HG03521 (cell line): ENCODE data around the gene SEC23IP.

Source experiments
- ATAC-seq: cut with Tn5 transposase; IDR thresholded peaks from one replicate; pipeline ENCODE4 v1.9.1; 2021; ENCODE audit warnings: mild to moderate bottlenecking, moderate library complexity; ENCODE audit not compliant: unreplicated experiment

Gene SEC23IP

DNA sequence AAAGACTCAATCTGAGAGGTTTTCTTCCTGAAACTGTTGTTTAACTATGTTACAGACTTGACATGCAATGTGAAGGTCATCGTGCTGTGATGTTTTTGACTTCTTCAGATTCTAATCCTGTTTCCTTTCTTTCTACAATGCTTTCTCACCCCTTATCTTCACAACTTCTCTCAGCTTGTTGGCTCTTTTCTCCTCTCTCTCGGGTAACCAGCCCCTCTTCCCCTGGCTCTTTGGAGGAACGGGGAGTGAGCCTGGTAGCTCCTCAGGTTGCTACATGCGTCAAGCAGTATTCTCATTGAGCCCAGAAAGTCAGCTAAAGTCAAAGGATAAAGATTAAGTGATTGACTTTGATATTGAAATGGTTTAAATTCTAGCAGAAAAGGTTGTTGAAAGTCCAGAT, 40.1 kb downstream of the SEC23IP start:
- no peak for ATAC-seq

- ATAC-seq = no peak
Observed at GRCh38 chr10:119933179-119933578, 40.6 kb downstream of the SEC23IP start.

GRCh38 chr10:119940487-119940886, 48.0 kb downstream of the SEC23IP start:
- no peak for ATAC-seq

GRCh38 chr10:119942973-119943372, 50.4 kb downstream of the SEC23IP start:
- no peak for ATAC-seq

GRCh38 chr10:119945805-119946204, 53.3 kb downstream of the SEC23IP start:
- ATAC-seq = no peak

DNA sequence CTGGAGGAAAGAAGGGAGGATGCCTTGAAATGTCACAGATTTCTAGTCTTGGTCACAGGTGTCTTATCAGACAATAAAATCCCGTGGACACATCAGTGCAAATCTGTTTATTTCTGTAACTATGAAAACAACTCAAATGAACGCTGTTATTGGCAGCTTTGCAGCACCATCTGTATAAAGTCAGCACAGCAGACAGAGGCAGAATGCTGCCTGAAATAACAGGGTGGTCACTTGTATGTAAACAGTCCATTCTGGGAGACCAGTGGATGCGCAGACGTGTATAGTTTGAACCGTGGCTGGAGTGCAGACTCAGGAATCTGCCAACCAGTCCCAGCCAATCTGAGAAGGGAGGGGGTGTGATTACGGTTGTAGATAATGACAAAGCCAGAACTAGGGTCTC, 54.8 kb downstream of the SEC23IP start:
- no peak for ATAC-seq

DNA sequence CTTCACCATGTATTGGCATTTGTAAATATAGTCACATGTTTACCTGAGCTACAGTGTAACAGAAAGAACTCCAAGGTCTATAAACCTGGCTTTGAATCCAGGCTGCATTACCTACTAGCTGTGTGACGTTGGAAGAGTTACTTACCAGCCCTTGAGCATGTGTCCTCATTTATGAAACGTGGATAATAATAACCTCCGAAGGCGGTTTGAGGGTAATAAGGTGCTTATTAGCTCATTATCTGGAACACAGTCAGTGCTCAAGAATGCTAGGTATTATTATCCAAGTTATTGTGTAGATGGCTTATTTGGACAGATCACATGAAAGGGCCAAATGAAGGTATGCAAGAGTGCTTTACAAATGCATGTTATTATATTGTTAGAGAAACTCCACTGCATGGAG, 64.9 kb downstream of the SEC23IP start:
- no peak for ATAC-seq

GRCh38 chr10:119962837-119963236, 70.3 kb downstream of the SEC23IP start:
- no peak for ATAC-seq

GRCh38 chr10:119967066-119967465, 74.5 kb downstream of the SEC23IP start:
- no peak for ATAC-seq

DNA sequence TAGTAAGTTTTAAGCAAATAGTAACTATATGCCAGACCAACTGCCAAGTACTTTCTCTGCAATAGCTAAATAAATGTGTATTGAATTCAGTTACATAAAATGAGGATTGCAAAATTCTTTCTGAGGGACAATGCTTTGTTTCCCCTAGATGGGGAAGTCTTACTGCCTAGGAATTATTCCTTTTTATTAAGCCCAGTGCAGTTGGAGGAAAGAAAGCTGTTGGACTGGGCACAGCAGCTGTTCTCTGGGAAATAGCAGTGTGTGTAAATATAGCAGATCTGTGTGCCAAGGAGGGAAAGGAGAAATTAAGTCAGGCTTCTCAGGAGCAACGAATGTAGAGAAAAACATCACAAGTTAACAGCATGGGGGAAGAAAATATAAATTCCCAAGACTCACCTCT, 77.1 kb downstream of the SEC23IP start:
- ATAC-seq = no peak

- no peak for ATAC-seq
Observed at GRCh38 chr10:119970107-119970506, 77.6 kb downstream of the SEC23IP start.

- ATAC-seq = no peak
Observed at GRCh38 chr10:119970963-119971362, 78.4 kb downstream of the SEC23IP start.

GRCh38 chr10:119973281-119973680, 80.8 kb downstream of the SEC23IP start:
- ATAC-seq = no peak

- ATAC-seq = no peak
Observed at GRCh38 chr10:119976421-119976820, 83.9 kb downstream of the SEC23IP start.

GRCh38 chr10:119980956-119981750, 88.6 kb downstream of the SEC23IP start:
- ATAC-seq = no peak

DNA sequence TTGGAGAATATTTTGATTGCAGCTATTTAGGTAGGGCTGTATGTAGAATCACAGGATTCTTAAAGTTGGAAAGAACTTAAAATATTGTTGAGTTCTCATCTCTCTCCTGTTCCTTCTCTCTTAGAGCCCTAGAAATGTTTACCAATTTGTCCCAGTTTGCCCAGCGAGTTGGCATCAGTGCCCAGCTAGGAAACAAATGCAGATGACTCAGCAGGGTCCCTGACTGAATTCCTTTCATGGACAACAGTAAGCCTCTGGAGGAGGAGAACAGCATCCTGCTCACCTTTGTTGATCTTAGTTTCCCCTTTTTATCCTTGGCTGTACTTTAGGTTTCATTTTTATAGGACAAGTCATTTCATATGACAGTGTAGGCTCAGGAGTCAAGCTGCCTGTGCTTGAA, 89.3 kb downstream of the SEC23IP start:
- ATAC-seq = no peak

DNA sequence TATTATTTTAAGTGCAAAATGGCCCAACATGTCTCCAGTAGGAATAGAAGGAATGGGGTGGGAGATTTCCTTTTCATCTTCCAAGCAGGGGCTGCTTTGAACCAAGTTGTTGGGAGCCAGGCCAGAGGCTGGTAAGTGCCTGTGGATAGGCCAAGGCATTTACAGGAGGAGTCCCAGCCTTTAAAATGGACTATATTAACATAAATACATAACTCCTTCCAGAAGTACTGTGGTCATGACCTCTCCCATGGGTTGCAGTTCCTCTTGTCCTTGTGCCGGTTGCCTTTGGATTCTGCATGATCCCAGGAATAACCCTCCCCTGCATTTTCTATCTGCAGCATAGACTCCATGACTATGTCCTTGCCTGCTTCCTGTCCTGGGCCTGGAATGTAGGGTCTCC, 95.8 kb downstream of the SEC23IP start:
- ATAC-seq = no peak

DNA sequence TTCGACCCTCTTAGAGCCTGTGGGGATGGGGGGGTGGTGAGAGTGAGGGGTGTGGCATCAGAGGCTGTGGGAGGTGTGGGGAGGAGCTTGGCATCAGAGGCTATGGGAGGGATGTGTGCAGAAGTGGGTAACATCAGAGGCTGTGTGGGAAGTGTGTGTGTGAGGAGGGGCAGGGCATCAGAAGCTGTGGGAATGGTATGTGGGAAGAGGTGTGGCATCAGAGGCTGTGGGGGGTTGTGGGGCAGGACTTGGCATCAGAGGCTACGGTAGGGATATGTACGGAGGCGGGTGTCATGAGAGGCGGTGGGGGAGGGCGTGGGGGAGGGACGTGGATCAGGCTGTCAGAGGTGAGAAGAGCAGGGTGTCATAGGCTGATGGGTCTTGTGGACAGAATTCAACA, 97.4 kb downstream of the SEC23IP start:
- ATAC-seq = no peak

DNA sequence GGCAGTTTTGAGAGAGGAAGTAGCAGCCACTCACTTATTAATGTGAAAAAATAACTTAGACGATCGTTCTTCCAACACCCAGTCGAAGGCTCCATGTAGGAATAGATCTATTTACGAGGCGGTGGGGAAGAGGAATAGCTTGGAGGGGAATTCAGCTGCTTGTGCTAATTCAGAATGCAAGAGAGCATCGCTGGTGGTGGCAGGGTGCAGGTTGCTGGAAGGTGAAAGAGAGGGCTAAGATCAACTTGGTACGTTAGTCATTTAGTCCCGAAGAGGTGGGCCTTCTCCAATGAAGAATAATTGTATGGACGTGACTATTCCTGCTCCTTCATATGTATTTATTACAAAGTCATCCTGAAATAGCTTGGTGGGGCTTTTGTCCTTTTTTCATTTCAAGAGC, 98.5 kb downstream of the SEC23IP start:
- no peak for ATAC-seq

DNA sequence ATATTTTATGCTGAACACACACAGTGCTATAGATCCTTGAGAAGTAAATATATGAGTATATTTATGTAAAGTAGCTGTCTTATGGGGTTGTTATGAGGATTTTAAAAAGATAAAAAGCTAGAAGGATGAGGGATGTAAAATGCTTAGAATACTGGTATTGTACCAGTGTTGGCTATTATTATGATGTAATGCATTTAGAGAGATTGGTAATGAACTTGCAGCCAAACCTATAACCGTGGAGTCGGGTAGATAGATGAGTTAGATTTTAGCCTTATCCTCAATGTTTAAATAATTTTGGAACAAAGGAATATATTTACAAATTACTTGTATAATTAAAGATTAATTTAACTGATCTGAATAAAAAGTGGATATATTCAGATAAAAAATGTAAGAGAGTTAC, 99.3 kb downstream of the SEC23IP start:
- ATAC-seq = no peak
